ENCODE measurements around the gene KRT26.

- no peak for TF ChIP-seq SREBF2 (IDR thresholded peaks at IDR 0.05)
- TF ChIP-seq POLR2A (IDR thresholded peaks at IDR 0.05; ENCODE audit: low read length) = no peak
- TF ChIP-seq ESRRA (IDR thresholded peaks at IDR 0.05; ENCODE audit: borderline replicate concordance, low read length) = no peak
- TF ChIP-seq REST (IDR thresholded peaks at IDR 0.05) = no peak
- no peak for TF ChIP-seq CTCF (IDR thresholded peaks at IDR 0.05)
- TF ChIP-seq NR3C1 (IDR thresholded peaks at IDR 0.05) = no peak
- no peak for TF ChIP-seq RAD21 (conservative IDR thresholded peaks at IDR 0.05 in 1 of 2, IDR thresholded peaks at IDR 0.05 in 1 of 2)
- TF ChIP-seq NFE2L2 (conservative IDR thresholded peaks at IDR 0.05; ENCODE audit: low read length) = no peak
- TF ChIP-seq BCL3 (IDR thresholded peaks at IDR 0.05) = no peak
- no peak for TF ChIP-seq FOSB (CRISPR knock-in tag; IDR thresholded peaks at IDR 0.05)
- no peak for TF ChIP-seq CHD4 (IDR thresholded peaks at IDR 0.05; ENCODE audit: borderline replicate concordance)
- TF ChIP-seq JUNB (IDR thresholded peaks at IDR 0.05) = no peak
Measured at GRCh38 chr17:40821536-40821935, 49.5 kb upstream of the KRT26 start.

Measured in A549 (cell line).